Uterus (tissue), 4 donors: ENCODE data around the gene RPL10. TPM values are rescaled to one million over a fixed set of nuclear protein-coding genes. Genes with fewer than 3 reads are reported as not detected.

Experiments used
- DNase-seq, 2 donors: peaks; one replicate each; pipeline ENCODE4 v3.0.0-alpha.2; 2019 to 2020
- H3K27ac ChIP-seq, 2 donors: fragments of 200-600 bp; sonication (generic); 1 replicate in 1 of 2; 2 replicates in 1 of 2; pipeline ENCODE4 v1.5.1; 2016 to 2018
- H3K27me3 ChIP-seq, 2 donors: fragments of 200-600 bp; sonication (generic); one replicate each; pipeline ENCODE4 v1.5.1; 2018 to 2019; ENCODE audit warnings: control low read depth in 1 of 2
- H3K36me3 ChIP-seq, 2 donors: fragments of 200-600 bp; sonication (generic); one replicate each; pipeline ENCODE4 v1.5.1; 2019; ENCODE audit warnings: control low read depth in 1 of 2
- H3K4me1 ChIP-seq, 2 donors: fragments of 200-600 bp; sonication (generic); one replicate each; pipeline ENCODE4 v1.5.1; 2018 to 2019; ENCODE audit warnings: control low read depth in 1 of 2
- H3K4me3 ChIP-seq, 2 donors: fragments of 200-600 bp; sonication (generic); 1 replicate in 1 of 2; 2 replicates in 1 of 2; pipeline ENCODE4 v1.5.1; 2018 to 2019; ENCODE audit warnings: mild to moderate bottlenecking in 1 of 2
- H3K9me3 ChIP-seq, 2 donors: fragments of 200-600 bp; sonication (generic); one replicate each; pipeline ENCODE4 v1.5.1; 2019; ENCODE audit warnings: control low read depth in 1 of 2
- POLR2A ChIP-seq, 2 donors: fragments of 450-650 bp; IDR thresholded peaks; one replicate each; pipeline ENCODE4 v1.6.1; 2016; ENCODE audit warnings: antibody characterized with exemption in 2 of 2, mild to moderate bottlenecking in 1 of 2, moderate library complexity in 1 of 2
- intact Hi-C: fragments of 100-400 bp; cut with DNase I; formaldehyde crosslinking; loops from one replicate; pipeline ENCODE4 v1.15.1; 2023; ENCODE audit warnings: low total_unique reads
- total RNA-seq, 4 donors: library from RNA; depleted of rRNA in 3 of 4; stranded (reverse); fragments of >200 nt in 3 of 4; gene quantifications; one replicate each; pipeline versions ENCODE4 v1.1.0 to v1.2.4, GENCODE V29; 2014 to 2023
- TF ChIP-seq, protein P1 (sequence below), 4 experiments: fragments of 200-600 bp in 2 of 4; fragments of 450-650 bp in 2 of 4; sonication (generic) in 2 of 4; IDR thresholded peaks; one replicate each; pipeline ENCODE4 v1.5.1; 2016 to 2019; ENCODE audit warnings: antibody characterized with exemption in 4 of 4, mild to moderate bottlenecking in 2 of 4, moderate library complexity in 1 of 4
- donor health status: DM: yes; HTN: yes; CAD: no.

Gene RPL10
- total RNA-seq, 4 donors from 2014 or later, result 2,407 to 9,172 (median 4,014) TPM

- peak overlapping the region; percentile 95 to 98 for H3K27ac ChIP-seq
- no peaks in the 10 kb centered on the region for H3K27me3 ChIP-seq
- no peaks in the 10 kb centered on the region for H3K9me3 ChIP-seq
- intact Hi-C loops, result no loop called here
- no peaks in the 10 kb centered on the region for H3K36me3 ChIP-seq
- no peak for TF ChIP-seq POLR2A (IDR thresholded peaks at IDR 0.05)
- TF ChIP-seq, protein P1, sequence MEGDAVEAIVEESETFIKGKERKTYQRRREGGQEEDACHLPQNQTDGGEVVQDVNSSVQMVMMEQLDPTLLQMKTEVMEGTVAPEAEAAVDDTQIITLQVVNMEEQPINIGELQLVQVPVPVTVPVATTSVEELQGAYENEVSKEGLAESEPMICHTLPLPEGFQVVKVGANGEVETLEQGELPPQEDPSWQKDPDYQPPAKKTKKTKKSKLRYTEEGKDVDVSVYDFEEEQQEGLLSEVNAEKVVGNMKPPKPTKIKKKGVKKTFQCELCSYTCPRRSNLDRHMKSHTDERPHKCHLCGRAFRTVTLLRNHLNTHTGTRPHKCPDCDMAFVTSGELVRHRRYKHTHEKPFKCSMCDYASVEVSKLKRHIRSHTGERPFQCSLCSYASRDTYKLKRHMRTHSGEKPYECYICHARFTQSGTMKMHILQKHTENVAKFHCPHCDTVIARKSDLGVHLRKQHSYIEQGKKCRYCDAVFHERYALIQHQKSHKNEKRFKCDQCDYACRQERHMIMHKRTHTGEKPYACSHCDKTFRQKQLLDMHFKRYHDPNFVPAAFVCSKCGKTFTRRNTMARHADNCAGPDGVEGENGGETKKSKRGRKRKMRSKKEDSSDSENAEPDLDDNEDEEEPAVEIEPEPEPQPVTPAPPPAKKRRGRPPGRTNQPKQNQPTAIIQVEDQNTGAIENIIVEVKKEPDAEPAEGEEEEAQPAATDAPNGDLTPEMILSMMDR (IDR thresholded peaks at IDR 0.05), result no peak
- H3K4me1 ChIP-seq, result peaks cover 0 to 10% of the 10 kb centered on the region in 2 donors
- peak in 1 of 2 donors; percentile 51 for DNase-seq
- H3K4me3 ChIP-seq, result peak overlapping the region; percentile 56 to 64
Observed at GRCh38 chrX:154372612-154373022, 25.6 kb upstream of the RPL10 start.

DNA sequence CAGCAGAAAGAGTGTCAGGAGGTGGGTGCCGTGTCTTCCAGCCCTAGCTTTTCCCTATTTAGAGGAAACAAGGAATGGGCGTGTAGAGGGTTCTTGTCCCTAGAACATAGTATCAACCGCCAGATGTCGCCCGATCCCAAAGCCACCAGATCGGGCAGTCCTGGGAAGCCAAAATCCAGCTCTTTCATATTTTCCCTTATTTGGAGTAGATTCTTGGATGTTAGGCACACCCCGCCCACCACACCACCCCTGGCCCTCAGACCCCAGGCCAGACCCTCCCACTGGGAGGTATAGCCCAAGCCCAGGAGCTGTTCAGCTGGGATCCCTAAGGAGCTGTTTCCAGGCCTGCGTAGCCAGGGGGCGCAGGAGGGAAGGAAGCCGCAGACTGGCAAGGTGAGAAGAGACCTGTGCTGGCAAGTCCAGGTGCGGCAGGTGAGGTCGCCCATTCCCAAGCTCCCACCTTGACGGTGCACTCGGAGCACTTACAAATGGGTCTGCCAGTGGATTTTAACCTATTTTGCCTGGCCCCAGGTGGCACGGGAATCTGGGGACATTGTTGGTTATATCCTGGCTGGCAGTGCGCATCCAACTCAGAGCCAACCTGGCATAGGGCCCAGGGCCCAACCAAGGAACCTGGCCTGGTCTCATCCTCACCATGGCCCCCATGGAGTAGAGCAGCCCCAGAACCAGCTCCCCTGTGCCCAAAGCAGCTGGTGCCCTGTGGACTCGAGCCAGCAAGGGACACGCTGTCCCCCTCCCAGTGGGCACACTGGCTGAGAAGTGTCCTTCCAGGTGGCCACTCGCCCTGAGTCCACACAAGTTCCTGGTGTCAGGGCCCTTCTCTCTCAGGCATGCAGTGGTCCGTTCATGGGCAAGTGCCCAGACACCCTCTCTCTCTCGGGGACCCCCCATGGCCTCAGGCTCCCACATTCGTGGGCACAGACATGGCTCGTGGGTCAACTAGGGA lies 24.6 kb upstream of the RPL10 start:
- peak; percentile 69 to 78 for DNase-seq
- Histone ChIP-seq H3K4me3 (peak overlapping the region; percentile 56 to 64), H3K4me1 (peaks cover 0 to under 1% of the 10 kb centered on the region in 2 donors), H3K36me3 (no peaks in the 10 kb centered on the region), H3K27me3 (no peaks in the 10 kb centered on the region), H3K27ac (peak overlapping the region; percentile 95 to 98), H3K9me3 (no peaks in the 10 kb centered on the region)
- intact Hi-C loops, result no loop called here
- TF ChIP-seq POLR2A (IDR thresholded peaks at IDR 0.05), result peak; percentile 33 to 49
- TF ChIP-seq, protein P1 (IDR thresholded peaks at IDR 0.05), result peak in 3 of 4 experiments; percentile 51 to 58 (median 56)

- DNase-seq, result peak; percentile 79 to 82
- no peaks in the 10 kb centered on the region for H3K9me3 ChIP-seq
- H3K4me3 ChIP-seq, result peak within 1 kb of the TSS; percentile 56 to 64
- no peaks in the 10 kb centered on the region for H3K36me3 ChIP-seq
- intact Hi-C loops, result no loop called here
- H3K27ac ChIP-seq, result peak within 1 kb of the TSS; percentile 95 to 98
- H3K4me1 ChIP-seq, result no peaks in the 10 kb centered on the region
- H3K27me3 ChIP-seq, result no peaks in the 10 kb centered on the region
- TF ChIP-seq, protein P1 (IDR thresholded peaks at IDR 0.05), result peak in 3 of 4 experiments; percentile 5 to 23 (median 18)
- peak; percentile 23 to 60 for TF ChIP-seq POLR2A (IDR thresholded peaks at IDR 0.05)
Observed at GRCh38 chrX:154374313-154375155, 23.6 kb upstream of the RPL10 start, which contains the start of gene FLNA. Gene FLNA (minus strand): TSS chrX:154374634. CDS start chrX:154371245, 3,389 bp downstream.

DNA sequence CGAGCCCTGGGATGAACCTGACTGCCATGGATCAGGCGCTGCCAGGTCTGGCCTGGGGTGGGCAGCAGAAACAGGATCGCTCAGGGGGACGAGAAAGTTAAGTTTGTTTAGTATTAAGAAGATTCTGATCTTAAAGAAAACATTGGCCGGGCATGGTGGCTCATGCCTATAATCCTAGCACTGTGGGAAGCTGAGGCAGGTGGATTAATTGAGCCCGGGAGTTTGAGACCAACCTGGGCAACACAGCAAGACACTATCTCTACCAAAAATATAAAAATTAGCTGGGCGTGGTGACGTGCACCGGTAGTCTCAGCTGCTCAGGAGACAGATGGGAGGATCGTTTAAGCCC lies 23.0 kb upstream of the RPL10 start:
- Histone ChIP-seq H3K36me3 (no peaks in the 10 kb centered on the region), H3K27ac (peak overlapping the region; percentile 95 to 98), H3K9me3 (no peaks in the 10 kb centered on the region), H3K4me3 (peak overlapping the region; percentile 22 to 64), H3K4me1 (no peaks in the 10 kb centered on the region), H3K27me3 (no peaks in the 10 kb centered on the region)
- intact Hi-C loops, result no loop called here
- TF ChIP-seq, protein P1 (IDR thresholded peaks at IDR 0.05), result no peak
- TF ChIP-seq POLR2A (IDR thresholded peaks at IDR 0.05), result no peak
- DNase-seq, result no peak
